Uterus (tissue), 4 donors: ENCODE data around the gene RHBG. TPM values are rescaled to one million over a fixed set of nuclear protein-coding genes. Genes with fewer than 3 reads are reported as not detected.

Source experiments
- DNase-seq, 2 donors: peaks; one replicate each; pipeline ENCODE4 v3.0.0-alpha.2; 2019 to 2020
- H3K27ac ChIP-seq, 2 donors: fragments of 200-600 bp; sonication (generic); 1 replicate in 1 of 2; 2 replicates in 1 of 2; pipeline ENCODE4 v1.5.1; 2016 to 2018
- H3K27me3 ChIP-seq, 2 donors: fragments of 200-600 bp; sonication (generic); one replicate each; pipeline ENCODE4 v1.5.1; 2018 to 2019; ENCODE audit warnings: control low read depth in 1 of 2
- H3K36me3 ChIP-seq, 2 donors: fragments of 200-600 bp; sonication (generic); one replicate each; pipeline ENCODE4 v1.5.1; 2019; ENCODE audit warnings: control low read depth in 1 of 2
- H3K4me1 ChIP-seq, 2 donors: fragments of 200-600 bp; sonication (generic); one replicate each; pipeline ENCODE4 v1.5.1; 2018 to 2019; ENCODE audit warnings: control low read depth in 1 of 2
- H3K4me3 ChIP-seq, 2 donors: fragments of 200-600 bp; sonication (generic); 1 replicate in 1 of 2; 2 replicates in 1 of 2; pipeline ENCODE4 v1.5.1; 2018 to 2019; ENCODE audit warnings: mild to moderate bottlenecking in 1 of 2
- H3K9me3 ChIP-seq, 2 donors: fragments of 200-600 bp; sonication (generic); one replicate each; pipeline ENCODE4 v1.5.1; 2019; ENCODE audit warnings: control low read depth in 1 of 2
- POLR2A ChIP-seq, 2 donors: fragments of 450-650 bp; IDR thresholded peaks; one replicate each; pipeline ENCODE4 v1.6.1; 2016; ENCODE audit warnings: antibody characterized with exemption in 2 of 2, mild to moderate bottlenecking in 1 of 2, moderate library complexity in 1 of 2
- intact Hi-C: fragments of 100-400 bp; cut with DNase I; formaldehyde crosslinking; loops from one replicate; pipeline ENCODE4 v1.15.1; 2023; ENCODE audit warnings: low total_unique reads
- total RNA-seq, 4 donors: library from RNA; depleted of rRNA in 3 of 4; stranded (reverse); fragments of >200 nt in 3 of 4; gene quantifications; one replicate each; pipeline versions ENCODE4 v1.1.0 to v1.2.4, GENCODE V29; 2014 to 2023
- TF ChIP-seq, protein P1 (sequence below), 4 experiments: fragments of 200-600 bp in 2 of 4; fragments of 450-650 bp in 2 of 4; sonication (generic) in 2 of 4; IDR thresholded peaks; one replicate each; pipeline ENCODE4 v1.5.1; 2016 to 2019; ENCODE audit warnings: antibody characterized with exemption in 4 of 4, mild to moderate bottlenecking in 2 of 4, moderate library complexity in 1 of 4
- donor health status: DM: yes; HTN: yes; CAD: no.

Gene RHBG
- total RNA-seq, 4 donors from 2014 or later: 0.49 TPM; not detected in 3

DNA sequence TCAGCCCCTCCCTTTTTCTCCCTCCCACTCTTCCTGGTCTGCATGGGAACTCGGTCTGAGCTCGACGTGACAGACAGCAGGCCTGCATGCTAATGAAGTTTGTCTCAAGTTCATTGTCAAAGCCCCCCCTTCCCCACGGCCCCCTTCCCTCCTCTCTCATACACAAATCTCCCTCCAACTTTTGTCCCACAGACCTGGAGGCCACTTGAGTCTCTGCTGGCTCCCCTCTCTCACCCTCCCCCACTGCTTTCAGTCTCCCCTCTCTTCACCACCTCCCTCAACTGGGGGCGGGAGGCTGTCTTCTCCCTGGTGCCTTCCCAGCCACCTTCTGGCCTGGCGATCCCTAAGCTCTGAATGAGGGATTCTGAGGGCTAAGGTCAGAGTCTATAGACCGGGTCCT is 61.3 kb downstream of the RHBG start:
- Histone ChIP-seq H3K4me1 (no peaks in the 10 kb centered on the region), H3K9me3 (no peaks in the 10 kb centered on the region), H3K27ac (no peak overlapping the region), H3K4me3 (no peak overlapping the region), H3K27me3 (peaks cover 9 to 47% of the 10 kb centered on the region in 2 donors), H3K36me3 (no peaks in the 10 kb centered on the region)
- TF ChIP-seq, protein P1, sequence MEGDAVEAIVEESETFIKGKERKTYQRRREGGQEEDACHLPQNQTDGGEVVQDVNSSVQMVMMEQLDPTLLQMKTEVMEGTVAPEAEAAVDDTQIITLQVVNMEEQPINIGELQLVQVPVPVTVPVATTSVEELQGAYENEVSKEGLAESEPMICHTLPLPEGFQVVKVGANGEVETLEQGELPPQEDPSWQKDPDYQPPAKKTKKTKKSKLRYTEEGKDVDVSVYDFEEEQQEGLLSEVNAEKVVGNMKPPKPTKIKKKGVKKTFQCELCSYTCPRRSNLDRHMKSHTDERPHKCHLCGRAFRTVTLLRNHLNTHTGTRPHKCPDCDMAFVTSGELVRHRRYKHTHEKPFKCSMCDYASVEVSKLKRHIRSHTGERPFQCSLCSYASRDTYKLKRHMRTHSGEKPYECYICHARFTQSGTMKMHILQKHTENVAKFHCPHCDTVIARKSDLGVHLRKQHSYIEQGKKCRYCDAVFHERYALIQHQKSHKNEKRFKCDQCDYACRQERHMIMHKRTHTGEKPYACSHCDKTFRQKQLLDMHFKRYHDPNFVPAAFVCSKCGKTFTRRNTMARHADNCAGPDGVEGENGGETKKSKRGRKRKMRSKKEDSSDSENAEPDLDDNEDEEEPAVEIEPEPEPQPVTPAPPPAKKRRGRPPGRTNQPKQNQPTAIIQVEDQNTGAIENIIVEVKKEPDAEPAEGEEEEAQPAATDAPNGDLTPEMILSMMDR (IDR thresholded peaks at IDR 0.05): no peak
- TF ChIP-seq POLR2A (IDR thresholded peaks at IDR 0.05): no peak
- DNase-seq: no peak
- intact Hi-C loops: no loop called here

- Histone ChIP-seq H3K4me1 (peaks cover 0 to 1% of the 10 kb centered on the region in 2 donors), H3K4me3 (no peak overlapping the region), H3K9me3 (no peaks in the 10 kb centered on the region), H3K27ac (no peak overlapping the region), H3K27me3 (peaks cover 13 to 52% of the 10 kb centered on the region in 2 donors), H3K36me3 (no peaks in the 10 kb centered on the region)
- DNase-seq: no peak
- intact Hi-C loops: no loop called here
- TF ChIP-seq, protein P1 (IDR thresholded peaks at IDR 0.05): no peak
- TF ChIP-seq POLR2A (IDR thresholded peaks at IDR 0.05): no peak
These were observed 61.9 kb downstream of the RHBG start for GRCh38 chr1:156430866-156431265.

- DNase-seq: no peak
- Histone ChIP-seq H3K27me3 (peaks cover 16 to 55% of the 10 kb centered on the region in 2 donors), H3K9me3 (no peaks in the 10 kb centered on the region), H3K36me3 (no peaks in the 10 kb centered on the region), H3K4me3 (no peak overlapping the region), H3K4me1 (peaks cover 0 to 6% of the 10 kb centered on the region in 2 donors), H3K27ac (no peak overlapping the region)
- TF ChIP-seq, protein P1 (IDR thresholded peaks at IDR 0.05): no peak
- TF ChIP-seq POLR2A (IDR thresholded peaks at IDR 0.05): no peak
- intact Hi-C loops: no loop called here
These were observed 62.4 kb downstream of the RHBG start for GRCh38 chr1:156431366-156431765.

DNA sequence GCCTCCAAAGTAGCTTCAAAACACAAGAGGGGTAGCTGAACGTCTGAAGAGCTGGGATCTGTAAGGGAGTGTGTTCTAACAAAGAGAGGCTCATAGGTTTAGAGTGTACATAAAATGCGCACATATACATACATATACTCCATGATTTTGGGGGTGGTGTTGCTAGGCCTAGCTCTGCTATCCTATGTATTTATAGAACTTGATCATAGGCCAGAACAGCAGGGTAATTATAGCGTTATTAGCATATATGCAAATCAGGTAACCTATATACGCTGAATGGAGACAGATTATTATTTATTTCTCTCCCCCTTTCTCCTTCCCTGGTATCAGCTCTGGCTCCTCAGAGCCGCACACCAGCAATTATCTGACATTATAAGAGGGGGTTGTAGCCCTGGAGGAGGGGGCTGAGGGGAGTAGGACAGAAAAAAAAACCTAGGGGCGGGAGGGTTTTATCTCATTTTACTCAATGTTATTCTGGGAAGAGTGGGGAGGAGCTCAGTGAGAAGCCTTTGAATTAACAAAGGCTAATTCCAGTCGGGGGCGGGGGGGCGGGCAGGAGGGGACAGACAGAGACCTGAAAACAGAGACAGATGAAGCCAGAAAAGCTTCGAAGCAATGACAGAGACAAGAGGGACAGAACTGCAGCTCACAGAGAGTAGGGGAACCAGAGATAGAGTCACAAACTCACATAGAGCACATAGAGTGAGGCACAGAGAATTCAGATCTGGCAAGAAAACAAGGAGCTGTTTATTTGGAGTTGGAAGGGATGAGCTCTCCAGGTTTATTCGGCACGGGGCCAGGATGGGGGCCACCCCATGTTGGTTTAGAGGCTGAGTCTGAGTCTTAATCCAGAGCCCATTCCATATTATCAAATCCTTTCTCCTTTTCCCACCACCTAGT is 63.0 kb downstream of the RHBG start:
- H3K4me3 ChIP-seq: no peak overlapping the region
- peaks cover 22 to 61% of the 10 kb centered on the region in 2 donors for H3K27me3 ChIP-seq
- no peak overlapping the region for H3K27ac ChIP-seq
- no peaks in the 10 kb centered on the region for H3K36me3 ChIP-seq
- TF ChIP-seq, protein P1 (IDR thresholded peaks at IDR 0.05): no peak
- no peak for TF ChIP-seq POLR2A (IDR thresholded peaks at IDR 0.05)
- intact Hi-C loops: no loop called here
- no peak for DNase-seq
- no peaks in the 10 kb centered on the region for H3K9me3 ChIP-seq
- H3K4me1 ChIP-seq: peaks cover 0 to 12% of the 10 kb centered on the region in 2 donors

DNA sequence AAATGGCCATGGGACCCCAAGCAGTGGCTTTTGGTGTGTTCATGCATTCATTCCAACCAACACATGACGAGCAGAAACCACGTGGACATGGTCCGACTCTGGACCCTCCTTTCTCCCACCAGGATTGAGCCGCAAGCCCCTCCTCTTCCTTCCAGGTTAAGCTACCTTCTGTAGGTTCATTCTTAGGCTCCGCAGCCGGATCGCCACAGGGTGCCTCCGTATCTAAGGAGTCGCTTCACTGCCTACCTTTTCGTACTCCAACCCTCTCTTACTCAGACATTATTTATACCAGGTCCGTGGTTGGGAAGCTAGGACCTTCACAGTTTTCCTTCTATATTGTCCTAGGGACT is 63.6 kb downstream of the RHBG start:
- Histone ChIP-seq H3K9me3 (no peaks in the 10 kb centered on the region), H3K4me1 (peaks cover 0 to 12% of the 10 kb centered on the region in 2 donors), H3K4me3 (no peak overlapping the region), H3K27me3 (peaks cover 29 to 67% of the 10 kb centered on the region in 2 donors), H3K27ac (no peak overlapping the region), H3K36me3 (no peaks in the 10 kb centered on the region)
- no peak for DNase-seq
- TF ChIP-seq POLR2A (IDR thresholded peaks at IDR 0.05): no peak
- TF ChIP-seq, protein P1 (IDR thresholded peaks at IDR 0.05): no peak
- intact Hi-C loops: no loop called here
